Measurements from ENCODE around the gene SRSF4.

- TF ChIP-seq CTCF (IDR thresholded peaks at IDR 0.05) (no peak), POLR2A (IDR thresholded peaks at IDR 0.05) (no peak)
Measured at GRCh38 chr1:29162025-29162424, 19.7 kb downstream of the SRSF4 start.

All from right lobe of liver (tissue), 4 donors.